Lung (tissue), 12 donors: ENCODE measurements around the gene CAPNS2. TPM values are rescaled to one million over a fixed set of nuclear protein-coding genes. Genes with fewer than 3 reads are reported as not detected.

Source experiments
- ATAC-seq: fragments of 200-7000 bp; cut with Tn5 transposase; one replicate; pipeline ENCODE4 v1.9.1; 2020; ENCODE audit warnings: moderate number of reproducible peaks; ENCODE audit not compliant: insufficient read depth, low FRiP score
- DNase-seq, 3 donors: peaks; one replicate each; pipeline ENCODE4 v3.0.0-alpha.2; 2013 to 2017
- H3K27ac ChIP-seq, 2 donors: one replicate each; pipeline ENCODE4 v1.5.1; 2013; ENCODE audit warnings: mild to moderate bottlenecking in 2 of 2, moderate library complexity in 2 of 2, control low read depth in 1 of 2, inconsistent platforms in 1 of 2, low read depth in 1 of 2, low read length in 1 of 2
- H3K27me3 ChIP-seq, 3 donors: one replicate each; pipeline ENCODE4 v1.5.1; 2013; ENCODE audit warnings: low read length in 2 of 3; ENCODE audit not compliant: control insufficient read depth in 3 of 3, insufficient read depth in 3 of 3
- H3K36me3 ChIP-seq, 4 donors: one replicate each; pipeline ENCODE4 v1.5.1; 2013; ENCODE audit warnings: low read length in 4 of 4, mild to moderate bottlenecking in 1 of 4, moderate library complexity in 1 of 4; ENCODE audit not compliant: control insufficient read depth in 4 of 4, insufficient read depth in 4 of 4
- H3K4me1 ChIP-seq, 5 donors: one replicate each; pipeline ENCODE4 v1.5.1; 2013; ENCODE audit warnings: low read length in 5 of 5, mild to moderate bottlenecking in 2 of 5, moderate library complexity in 1 of 5; ENCODE audit not compliant: control insufficient read depth in 5 of 5, insufficient read depth in 5 of 5
- H3K4me3 ChIP-seq: one replicate; pipeline ENCODE4 v1.5.1; 2013; ENCODE audit warnings: mild to moderate bottlenecking, control low read depth, moderate library complexity
- H3K9ac ChIP-seq, 2 donors: one replicate each; pipeline ENCODE4 v1.5.1; 2013; ENCODE audit warnings: low read length in 2 of 2, control low read depth in 1 of 2; ENCODE audit not compliant: insufficient read depth in 1 of 2
- H3K9me3 ChIP-seq, 4 donors: one replicate each; pipeline ENCODE4 v1.5.1; 2013; ENCODE audit warnings: low read length in 3 of 4, mild to moderate bottlenecking in 1 of 4, moderate library complexity in 1 of 4; ENCODE audit not compliant: control insufficient read depth in 4 of 4, insufficient read depth in 3 of 4
- CTCF ChIP-seq: IDR thresholded peaks from 2 replicates; pipeline ENCODE4 v1.5.1; 2012; ENCODE audit warnings: mild to moderate bottlenecking; ENCODE audit errors: control extremely low read depth, extremely low read depth
- WGBS, 2 donors: extraction: QIAGEN DNeasy Blood & Tissue Kit; methylation state at CpG; one replicate each; pipeline ENCODE4 v1.1.7; 2013; 5-methylcytosine and 5-hydroxymethylcytosine counted together
- polyA plus RNA-seq, 2 donors: library from polyadenylated mRNA; stranded (reverse); fragments of 200-250 nt; gene quantifications; one replicate each; pipeline ENCODE4 v1.2.1, GENCODE V29; 2013
- total RNA-seq, 2 donors: library from RNA; depleted of rRNA in 1 of 2; stranded (reverse); fragments of >200 nt in 1 of 2; gene quantifications; one replicate each; pipeline ENCODE4 v1.2.1, GENCODE V29; 2014 to 2021
- donor health status: control.
- donor health status: control.
- donor health status: Bipolar disorder and iron deficiency.
- donor health status: healthy.
- donor health status: DM: yes; HTN: yes; CAD: no.

CAPNS2 gene
- total and polyA plus RNA-seq, 4 donors, result 0.30 to 3.1 (median 0.81) TPM

- no peak overlapping the region for H3K4me3 ChIP-seq
- peak in 2 of 3 donors; percentile 49 to 67 for DNase-seq
- no peaks in the 10 kb centered on the region for H3K9me3 ChIP-seq
- H3K27me3 ChIP-seq, result no peaks in the 10 kb centered on the region
- H3K4me1 ChIP-seq, result peaks cover 0 to 17% (median 3%) of the 10 kb centered on the region in 5 donors
- WGBS, 2 donors, result 55 to 69% methylated on average over 3 of the region's 3 CpGs
- no peak for TF ChIP-seq CTCF
- no peak overlapping the region for H3K27ac ChIP-seq
- ATAC-seq, result no peak
- no peak overlapping the region for H3K9ac ChIP-seq
- H3K36me3 ChIP-seq, result no peaks in the 10 kb centered on the region
Observed at GRCh38 chr16:55567382-55567781, 898 bp downstream of the CAPNS2 start.

- H3K36me3 ChIP-seq, result no peaks in the 10 kb centered on the region
- ATAC-seq, result no peak
Observed at GRCh38 chr16:55568207-55568606, 1.7 kb downstream of the CAPNS2 start.

GRCh38 chr16:55569025-55569424, 2.5 kb downstream of the CAPNS2 start:
- Histone ChIP-seq H3K9ac (no peak overlapping the region), H3K27me3 (no peaks in the 10 kb centered on the region), H3K36me3 (no peaks in the 10 kb centered on the region), H3K9me3 (no peaks in the 10 kb centered on the region), H3K4me3 (no peak overlapping the region), H3K27ac (no peak overlapping the region), H3K4me1 (peaks cover 0 to 17% (median 3%) of the 10 kb centered on the region in 5 donors)
- DNase-seq (no peak), ATAC-seq (no peak)
- WGBS, 2 donors, result 10 to 18% methylated on average over 1 of the region's 1 CpG
- TF ChIP-seq CTCF, result no peak

More at GRCh38 chr16:55568207-55568606, 1.7 kb downstream of the CAPNS2 start:
- no peak for TF ChIP-seq CTCF
- WGBS, 2 donors, result 60 to 71% methylated on average over 3 of the region's 3 CpGs
- peaks cover 0 to 17% (median 3%) of the 10 kb centered on the region in 5 donors for H3K4me1 ChIP-seq
- no peak overlapping the region for H3K27ac ChIP-seq
- H3K9me3 ChIP-seq, result no peaks in the 10 kb centered on the region
- H3K9ac ChIP-seq, result no peak overlapping the region
- DNase-seq, result no peak
- H3K27me3 ChIP-seq, result no peaks in the 10 kb centered on the region
- H3K4me3 ChIP-seq, result no peak overlapping the region

- Histone ChIP-seq H3K27me3 (no peaks in the 10 kb centered on the region), H3K4me1 (peaks cover 0 to 17% (median 3%) of the 10 kb centered on the region in 5 donors), H3K4me3 (no peak overlapping the region), H3K27ac (no peak overlapping the region), H3K36me3 (no peaks in the 10 kb centered on the region), H3K9me3 (no peaks in the 10 kb centered on the region), H3K9ac (no peak overlapping the region)
- DNase-seq (no peak), ATAC-seq (no peak)
- TF ChIP-seq CTCF, result no peak
- WGBS, 2 donors, result 96 to 97% methylated on average over 5 of the region's 5 CpGs
Observed at GRCh38 chr16:55570159-55570558, 3.7 kb downstream of the CAPNS2 start.
